DND-41 (cell line): ENCODE results near the gene SLFNL1.
A peak's percentile ranks its signal among the peaks of the same experiment; 100 is the strongest.

Experiments
- ATAC-seq: fragments of 200-7000 bp; cut with Tn5 transposase; 3 replicates; pipeline ENCODE4 v1.9.1; 2021; ENCODE audit warnings: low read depth; ENCODE audit not compliant: insufficient read depth
- DNase-seq: peaks from one replicate; pipeline ENCODE4 v3.0.0-alpha.2; 2020
- H2AFZ ChIP-seq: 2 replicates; pipeline ENCODE4 v1.6.0; 2012; ENCODE audit warnings: low read depth, low read length
- H3K27ac ChIP-seq: 2 replicates; pipeline ENCODE4 v1.5.1; 2012; ENCODE audit warnings: low read length, inconsistent platforms
- H3K27me3 ChIP-seq: fragments of 200-600 bp; sonication (generic); 2 replicates; pipeline ENCODE4 v1.6.0; 2012; ENCODE audit warnings: low read length, mild to moderate bottlenecking, inconsistent platforms; ENCODE audit not compliant: insufficient read depth, poor library complexity
- H3K36me3 ChIP-seq: 2 replicates; pipeline ENCODE4 v1.5.1; 2012; ENCODE audit warnings: low read length, inconsistent platforms; ENCODE audit not compliant: insufficient read depth
- H3K4me1 ChIP-seq: 2 replicates; pipeline ENCODE4 v1.5.1; 2012; ENCODE audit warnings: mild to moderate bottlenecking, low read length; ENCODE audit not compliant: insufficient read depth
- H3K4me2 ChIP-seq: 2 replicates; pipeline ENCODE4 v1.6.0; 2012; ENCODE audit warnings: mild to moderate bottlenecking, moderate library complexity, low read length, inconsistent platforms; ENCODE audit not compliant: insufficient read depth
- H3K4me3 ChIP-seq, 2 experiments: fragments of 200-600 bp in 1 of 2; shearing (Covaris generic) in 1 of 2; 2 replicates each; pipeline ENCODE4 v1.5.1; 2012 to 2016; ENCODE audit warnings: inconsistent platforms in 2 of 2, low read length in 2 of 2, mild to moderate bottlenecking in 2 of 2, low read depth in 1 of 2, moderate library complexity in 1 of 2
- H3K79me2 ChIP-seq: 2 replicates; pipeline ENCODE4 v1.6.0; 2012; ENCODE audit warnings: low read length, inconsistent platforms; ENCODE audit not compliant: insufficient read depth
- H3K9ac ChIP-seq: 2 replicates; pipeline ENCODE4 v1.6.0; 2012; ENCODE audit warnings: low read depth, mild to moderate bottlenecking, inconsistent platforms, low read length, moderate library complexity
- H3K9me3 ChIP-seq: 2 replicates; pipeline ENCODE4 v1.5.1; 2012; ENCODE audit warnings: low read length, moderate library complexity, mild to moderate bottlenecking, inconsistent platforms; ENCODE audit not compliant: insufficient read depth, severe bottlenecking
- H4K20me1 ChIP-seq: 2 replicates; pipeline ENCODE4 v1.6.0; 2012; ENCODE audit warnings: low read length; ENCODE audit not compliant: insufficient read depth
- CTCF ChIP-seq: IDR thresholded peaks from 2 replicates; pipeline ENCODE4 v1.5.1; 2012; ENCODE audit warnings: borderline replicate concordance, low read length, moderate library complexity, mild to moderate bottlenecking; ENCODE audit not compliant: poor library complexity, severe bottlenecking; ENCODE audit errors: extremely low read depth
- EZH2 ChIP-seq: IDR thresholded peaks from 3 replicates; pipeline ENCODE4 v1.6.1; 2012; ENCODE audit warnings: borderline replicate concordance, low read depth, mild to moderate bottlenecking, moderate library complexity, low read length, inconsistent platforms; ENCODE audit not compliant: severe bottlenecking

The SLFNL1 gene

DNA sequence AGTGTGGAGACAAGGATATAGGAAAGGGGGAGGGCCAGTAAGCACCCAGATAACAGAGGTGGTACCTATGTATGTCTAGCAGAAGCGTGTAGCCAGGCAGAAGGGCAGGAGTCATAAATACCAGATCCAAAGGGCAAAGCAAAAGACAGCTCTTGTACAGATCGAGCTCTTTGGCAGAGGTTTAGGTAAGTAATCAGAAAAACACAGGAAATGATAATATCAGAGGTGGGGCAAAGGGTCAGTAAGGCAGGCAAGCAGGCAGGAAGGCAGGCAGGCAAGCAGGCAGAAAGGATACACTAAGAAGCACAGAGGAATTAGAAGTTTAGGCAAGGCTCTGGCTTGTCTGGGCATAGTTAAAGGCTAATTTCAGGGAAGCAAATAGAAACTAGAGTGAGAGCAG lies 22.7 kb upstream of the SLFNL1 start:
- Histone ChIP-seq H3K79me2 (no peaks in the 10 kb centered on the region), H2AFZ (no peak overlapping the region), H3K4me3 (no peak overlapping the region), H3K9me3 (no peaks in the 10 kb centered on the region), H3K27me3 (no peaks in the 10 kb centered on the region), H3K4me1 (no peaks in the 10 kb centered on the region), H4K20me1 (no peaks in the 10 kb centered on the region), H3K36me3 (peaks cover 73% of the 10 kb centered on the region), H3K4me2 (no peak overlapping the region), H3K27ac (no peak overlapping the region), H3K9ac (no peak overlapping the region)
- no peak for TF ChIP-seq EZH2
- no peak for TF ChIP-seq CTCF
- ATAC-seq (no peak), DNase-seq (no peak)

DNA sequence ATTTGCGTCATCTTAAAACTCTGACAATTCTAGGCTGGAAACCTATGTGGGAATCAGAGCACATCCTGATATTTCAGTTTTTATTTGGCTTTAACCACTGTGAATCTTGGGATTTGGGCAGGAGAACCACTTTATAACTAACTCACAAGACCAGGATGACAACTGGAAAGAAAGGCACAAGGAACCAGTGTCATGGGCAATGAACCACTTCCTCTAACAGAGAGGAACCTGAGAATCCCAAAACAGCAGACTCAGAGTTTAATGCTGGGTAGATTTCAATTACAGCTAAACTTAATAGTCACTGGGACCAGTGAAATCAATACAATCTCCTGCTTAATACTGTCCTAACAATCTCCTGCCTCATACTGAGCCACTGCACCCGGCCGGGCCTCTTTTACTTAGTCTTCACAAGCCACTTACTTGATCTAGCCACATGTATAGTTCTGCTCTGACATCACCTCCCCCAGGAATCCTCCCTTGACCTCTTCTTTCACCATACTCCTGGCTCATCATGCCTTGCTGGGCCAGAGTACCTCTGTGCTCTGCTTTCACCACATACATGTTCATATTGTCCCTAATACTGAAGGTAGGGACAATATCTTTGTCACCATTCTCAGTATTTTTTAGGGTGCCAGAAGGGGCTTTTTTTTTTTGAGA lies 20.2 kb upstream of the SLFNL1 start:
- ATAC-seq (no peak), DNase-seq (no peak)
- no peak overlapping the region for H3K4me3 ChIP-seq
- H3K9me3 ChIP-seq = no peaks in the 10 kb centered on the region
- H2AFZ ChIP-seq = no peak overlapping the region
- H3K79me2 ChIP-seq = no peaks in the 10 kb centered on the region
- H3K27me3 ChIP-seq = no peaks in the 10 kb centered on the region
- peaks cover 70% of the 10 kb centered on the region for H3K36me3 ChIP-seq
- H3K4me1 ChIP-seq = no peaks in the 10 kb centered on the region
- no peak overlapping the region for H3K9ac ChIP-seq
- no peak overlapping the region for H3K27ac ChIP-seq
- no peak overlapping the region for H3K4me2 ChIP-seq
- H4K20me1 ChIP-seq = no peaks in the 10 kb centered on the region
- TF ChIP-seq CTCF = no peak
- no peak for TF ChIP-seq EZH2

DNA sequence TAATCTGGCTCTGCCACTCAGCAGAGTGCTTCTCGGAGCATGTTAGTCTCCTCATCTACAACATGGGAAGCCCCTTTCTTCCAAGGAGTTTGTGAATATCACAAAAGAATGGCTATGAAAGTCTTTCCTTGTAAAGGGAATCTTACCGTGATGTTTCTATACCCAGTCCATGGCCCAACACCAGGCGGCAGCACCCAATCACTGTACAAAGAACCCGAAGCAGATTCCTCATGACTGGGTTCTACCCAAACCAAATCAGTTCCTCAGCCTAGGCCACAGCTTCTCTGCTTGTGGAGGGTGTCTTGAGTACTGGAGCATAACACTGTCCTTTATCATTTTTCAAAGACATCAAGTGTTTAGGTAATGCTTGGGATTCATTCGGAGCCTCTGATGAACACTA lies 16.6 kb upstream of the SLFNL1 start:
- Histone ChIP-seq H3K4me1 (no peaks in the 10 kb centered on the region), H3K4me2 (no peak overlapping the region), H3K27me3 (no peaks in the 10 kb centered on the region), H3K27ac (no peak overlapping the region), H2AFZ (no peak overlapping the region), H3K36me3 (peaks cover 67% of the 10 kb centered on the region), H3K4me3 (no peak overlapping the region), H4K20me1 (no peaks in the 10 kb centered on the region), H3K9me3 (no peaks in the 10 kb centered on the region), H3K79me2 (no peaks in the 10 kb centered on the region), H3K9ac (no peak overlapping the region)
- ATAC-seq (no peak), DNase-seq (no peak)
- TF ChIP-seq CTCF = peak; percentile 5
- TF ChIP-seq EZH2 = no peak
